ENCODE results near the gene SLC10A7. TPM values are rescaled to one million over a fixed set of nuclear protein-coding genes. Genes with fewer than 3 reads are reported as not detected.

SLC10A7 gene
- total RNA-seq, 1 donor from 2014 or later = 12.7 TPM

Other genes starting within 250 kb of the SLC10A7 start
- gene POU4F2, start 117.0 kb upstream of the SLC10A7 start, total RNA-seq = not detected